Sigmoid colon (tissue), 7 donors: ENCODE data around the gene PRKAG2. TPM values are rescaled to one million over a fixed set of nuclear protein-coding genes. Genes with fewer than 3 reads are reported as not detected.

Source experiments
- DNase-seq: peaks from one replicate; pipeline ENCODE4 v3.0.0-alpha.2; 2019
- H3K27ac ChIP-seq, 4 donors: fragments of 200-600 bp; sonication (generic); one replicate each; pipeline ENCODE4 v1.5.1; 2016 to 2019; ENCODE audit warnings: mild to moderate bottlenecking in 1 of 4
- H3K27me3 ChIP-seq, 3 donors: fragments of 200-600 bp; sonication (generic); one replicate each; pipeline ENCODE4 v1.5.1; 2019; ENCODE audit warnings: mild to moderate bottlenecking in 1 of 3
- H3K36me3 ChIP-seq, 4 donors: fragments of 200-600 bp; sonication (generic); one replicate each; pipeline ENCODE4 v1.5.1; 2016 to 2019
- H3K4me1 ChIP-seq, 4 donors: fragments of 200-600 bp; sonication (generic); one replicate each; pipeline ENCODE4 v1.5.1; 2017 to 2019
- H3K4me3 ChIP-seq, 4 donors: fragments of 200-600 bp; sonication (generic); one replicate each; pipeline ENCODE4 v1.5.1; 2017 to 2019; ENCODE audit warnings: mild to moderate bottlenecking in 2 of 4, moderate library complexity in 1 of 4
- H3K9me3 ChIP-seq, 4 donors: fragments of 200-600 bp in 3 of 4; sonication (generic) in 3 of 4; one replicate each; pipeline versions ENCODE4 v1.5.1 to v1.6.1; 2013 to 2019
- CTCF ChIP-seq, 4 experiments: fragments of 450-650 bp in 3 of 4; fragments of 200-600 bp in 1 of 4; IDR thresholded peaks; one replicate each; pipeline ENCODE4 v1.5.1; 2016 to 2019; ENCODE audit warnings: antibody characterized with exemption in 4 of 4, mild to moderate bottlenecking in 3 of 4, moderate library complexity in 2 of 4
- EP300 ChIP-seq, 4 donors: sonication (generic); formaldehyde crosslinking; IDR thresholded peaks; one replicate each; pipeline ENCODE4 v1.6.1; 2017; ENCODE audit warnings: antibody characterized with exemption in 4 of 4
- POLR2A ChIP-seq, 2 donors: fragments of 450-650 bp; IDR thresholded peaks; one replicate each; pipeline ENCODE4 v1.6.1; 2016; ENCODE audit warnings: antibody characterized with exemption in 2 of 2, mild to moderate bottlenecking in 2 of 2, moderate library complexity in 2 of 2
- POLR2AphosphoS5 ChIP-seq, 4 donors: sonication (generic); formaldehyde crosslinking; IDR thresholded peaks; one replicate each; pipeline ENCODE4 v1.6.1; 2017; ENCODE audit warnings: antibody characterized with exemption in 4 of 4
- WGBS, 2 donors: extraction: QIAGEN DNeasy Blood & Tissue Kit; methylation state at CpG; one replicate each; pipeline ENCODE4 v1.1.7; 2013; 5-methylcytosine and 5-hydroxymethylcytosine counted together
- intact Hi-C: fragments of 100-400 bp; cut with DNase I; formaldehyde crosslinking; loops from one replicate; pipeline ENCODE4 v1.15.1; 2023
- polyA plus RNA-seq, 3 donors: library from polyadenylated mRNA; stranded (reverse); fragments of 200-250 nt; gene quantifications; one replicate each; pipeline ENCODE4 v1.2.3, GENCODE V29; 2013
- total RNA-seq, 4 donors: library from RNA; depleted of rRNA; stranded (reverse); fragments of >200 nt; gene quantifications; one replicate each; pipeline ENCODE4 v1.1.0, GENCODE V29; 2016
- donor health status: healthy with polysubstance abuse.
- donor health status: Bipolar disorder and iron deficiency.
- donor health status: healthy.

Gene PRKAG2
- total and polyA plus RNA-seq, 7 donors: 19.2 to 51.2 (median 37.1) TPM

- H3K36me3 ChIP-seq: no peaks in the 10 kb centered on the region
- H3K27me3 ChIP-seq: no peaks in the 10 kb centered on the region
- no peak overlapping the region for H3K4me3 ChIP-seq
- no peak for DNase-seq
- TF ChIP-seq POLR2A (IDR thresholded peaks at IDR 0.05) (no peak), POLR2AphosphoS5 (IDR thresholded peaks at IDR 0.05) (no peak), CTCF (IDR thresholded peaks at IDR 0.05) (no peak), EP300 (IDR thresholded peaks at IDR 0.05) (no peak)
- H3K4me1 ChIP-seq: peaks cover 0 to 28% (median 15%) of the 10 kb centered on the region in 4 donors
- intact Hi-C loops: loop anchor here (5.0 kb wide), 1 partner anchor 65 kb away; no protein-coding TSS in a partner anchor
- peak overlapping the region; percentile 30 to 77 (median 54) for H3K27ac ChIP-seq
- no peaks in the 10 kb centered on the region for H3K9me3 ChIP-seq
- WGBS, 2 donors: 66 to 75% methylated on average over 17 of the region's 17 CpGs
These were observed 79.9 kb downstream of the PRKAG2 start for GRCh38 chr7:151796871-151797537.

- Histone ChIP-seq H3K4me3 (no peak overlapping the region), H3K27ac (peak overlapping the region; percentile 30 to 77 (median 54)), H3K4me1 (peaks cover 0 to 28% (median 15%) of the 10 kb centered on the region in 4 donors), H3K27me3 (no peaks in the 10 kb centered on the region), H3K9me3 (no peaks in the 10 kb centered on the region), H3K36me3 (no peaks in the 10 kb centered on the region)
- TF ChIP-seq POLR2A (IDR thresholded peaks at IDR 0.05) (no peak), EP300 (IDR thresholded peaks at IDR 0.05) (no peak), CTCF (IDR thresholded peaks at IDR 0.05) (no peak), POLR2AphosphoS5 (IDR thresholded peaks at IDR 0.05) (no peak)
- intact Hi-C loops: loop anchor here (5.0 kb wide), 1 partner anchor 66 kb away; no protein-coding TSS in a partner anchor
- DNase-seq: peak; percentile 80
- WGBS, 2 donors: 86 to 90% methylated on average over 27 of the region's 27 CpGs
These were observed 80.6 kb downstream of the PRKAG2 start for GRCh38 chr7:151796091-151796870.

GRCh38 chr7:151795168-151795811, 81.6 kb downstream of the PRKAG2 start:
- H3K27ac ChIP-seq: no peak overlapping the region
- DNase-seq: peak; percentile 62
- WGBS, 2 donors: 83 to 86% methylated on average over 20 of the region's 20 CpGs
- TF ChIP-seq CTCF (IDR thresholded peaks at IDR 0.05) (no peak), EP300 (IDR thresholded peaks at IDR 0.05) (no peak), POLR2AphosphoS5 (IDR thresholded peaks at IDR 0.05) (no peak), POLR2A (IDR thresholded peaks at IDR 0.05) (no peak)
- no peaks in the 10 kb centered on the region for H3K36me3 ChIP-seq
- no peaks in the 10 kb centered on the region for H3K9me3 ChIP-seq
- no peak overlapping the region for H3K4me3 ChIP-seq
- intact Hi-C loops: loop anchor here (5.0 kb wide), 1 partner anchor 67 kb away; no protein-coding TSS in a partner anchor
- peaks cover 0 to 28% (median 15%) of the 10 kb centered on the region in 4 donors for H3K4me1 ChIP-seq
- H3K27me3 ChIP-seq: no peaks in the 10 kb centered on the region

- peaks cover 0 to 28% (median 15%) of the 10 kb centered on the region in 4 donors for H3K4me1 ChIP-seq
- intact Hi-C loops: loop anchor here (5.0 kb wide), 1 partner anchor 68 kb away; no protein-coding TSS in a partner anchor
- DNase-seq: peak; percentile 62
- no peaks in the 10 kb centered on the region for H3K27me3 ChIP-seq
- no peaks in the 10 kb centered on the region for H3K36me3 ChIP-seq
- 93 to 95% methylated on average over 16 of the region's 16 CpGs for WGBS, 2 donors
- no peak for TF ChIP-seq POLR2A (IDR thresholded peaks at IDR 0.05)
- no peak for TF ChIP-seq CTCF (IDR thresholded peaks at IDR 0.05)
- TF ChIP-seq EP300 (IDR thresholded peaks at IDR 0.05): no peak
- TF ChIP-seq POLR2AphosphoS5 (IDR thresholded peaks at IDR 0.05): no peak
- H3K4me3 ChIP-seq: no peak overlapping the region
- H3K9me3 ChIP-seq: no peaks in the 10 kb centered on the region
- H3K27ac ChIP-seq: peak overlapping the region in 2 of 4 donors; percentile 3 to 64
These were observed 82.3 kb downstream of the PRKAG2 start for GRCh38 chr7:151794508-151795167.
